H1 (cell line): ENCODE results near the gene YLPM1. TPM values are rescaled to one million over a fixed set of nuclear protein-coding genes. Genes with fewer than 3 reads are reported as not detected.

Experiments used
- ATF3 ChIP-seq: IDR thresholded peaks from 2 replicates; pipeline ENCODE4 v1.6.1; 2011; ENCODE audit warnings: low read depth, mild to moderate bottlenecking, low read length; ENCODE audit not compliant: insufficient read depth
- CHD1 ChIP-seq: IDR thresholded peaks from 2 replicates; pipeline ENCODE4 v1.6.1; 2012; ENCODE audit warnings: low read depth, low read length, improper control_type of control experiment
- NANOG ChIP-seq: IDR thresholded peaks from 2 replicates; pipeline ENCODE4 v1.6.1; 2011; ENCODE audit warnings: low read length, low read depth, mild to moderate bottlenecking, inconsistent platforms; ENCODE audit not compliant: insufficient read depth, poor library complexity, severe bottlenecking
- RFX5 ChIP-seq: IDR thresholded peaks from 2 replicates; pipeline ENCODE4 v1.6.1; 2011; ENCODE audit warnings: low read depth, low read length, improper control_type of control experiment, borderline replicate concordance
- TAF1 ChIP-seq: IDR thresholded peaks from 2 replicates; pipeline ENCODE4 v1.6.1; 2011; ENCODE audit warnings: mild to moderate bottlenecking, low read depth, low read length
- ZNF274 ChIP-seq: IDR thresholded peaks from 2 replicates; pipeline ENCODE4 v1.7.0; 2012; ENCODE audit warnings: low read length, borderline replicate concordance; ENCODE audit errors: extremely low read depth
- polyA plus RNA-seq, 7 experiments: library from polyadenylated mRNA; depleted of rRNA in 3 of 7; stranded (reverse) in 5 of 7; unstranded in 2 of 7; fragments of >200 nt in 5 of 7; fragments of 200-250 nt in 2 of 7; gene quantifications; 1 replicate in 5 of 7; 2 replicates in 1 of 7; 4 replicates in 1 of 7; pipeline versions ENCODE4 v1.2.1 to v1.2.3, GENCODE V29; 2011 to 2013; ENCODE audit warnings: missing spikeins in 2 of 7, mixed read lengths in 2 of 7
- total RNA-seq: library from RNA; stranded (reverse); fragmentation: NEBNext Ultra II Directional; extraction: Animal tissue kit (Norgen Biotek cat#: 25700); gene quantifications from 2 replicates; pipeline ENCODE4 v1.2.1, GENCODE V29; 2021

YLPM1 gene
- total and polyA plus RNA-seq, 2 of the 8 experiments (the other 6 are each of a cell fraction or from before 2014, with no cell fraction given), result 13.5 to 71.7 TPM

GRCh38 chr14:74801396-74801795, 38.3 kb downstream of the YLPM1 start (continued):
- TF ChIP-seq RFX5 (no peak), ATF3 (no peak), CHD1 (no peak), NANOG (no peak), ZNF274 (no peak), TAF1 (no peak)
